Gastroesophageal sphincter (tissue), 4 donors: Measurements from ENCODE around the gene TACSTD2. TPM values are rescaled to one million over a fixed set of nuclear protein-coding genes. Genes with fewer than 3 reads are reported as not detected.
"Not testable (repeated sequence)": the region's sequence is repeated elsewhere in the genome, so short reads cannot be mapped to it uniquely, and the experiment has no call there.

Source experiments
- ATAC-seq: fragments of 150-250 bp; one replicate; pipeline ENCODE4 v1.9.1; 2016; ENCODE audit warnings: mild to moderate bottlenecking, moderate library complexity
- H3K27ac ChIP-seq, 4 donors: fragments of 200-600 bp; sonication (generic) in 3 of 4; 1 replicate in 3 of 4; 2 replicates in 1 of 4; pipeline ENCODE4 v1.5.1; 2016 to 2019
- H3K27me3 ChIP-seq: fragments of 200-600 bp; sonication (generic); one replicate; pipeline ENCODE4 v1.5.1; 2019
- H3K36me3 ChIP-seq, 2 donors: fragments of 200-600 bp; sonication (generic); one replicate each; pipeline ENCODE4 v1.5.1; 2019; ENCODE audit warnings: control low read depth in 1 of 2
- H3K4me1 ChIP-seq, 3 donors: fragments of 200-600 bp; sonication (generic); 1 replicate in 2 of 3; 2 replicates in 1 of 3; pipeline ENCODE4 v1.5.1; 2016 to 2019; ENCODE audit warnings: control low read depth in 2 of 3
- H3K4me3 ChIP-seq, 2 donors: fragments of 200-600 bp; sonication (generic); one replicate each; pipeline ENCODE4 v1.5.1; 2019; ENCODE audit warnings: mild to moderate bottlenecking in 1 of 2, moderate library complexity in 1 of 2
- H3K9me3 ChIP-seq, 3 donors: fragments of 200-600 bp; sonication (generic); one replicate each; pipeline ENCODE4 v1.5.1; 2017 to 2019; ENCODE audit warnings: control low read depth in 2 of 3
- EP300 ChIP-seq: sonication (generic); formaldehyde crosslinking; IDR thresholded peaks from one replicate; pipeline ENCODE4 v1.6.1; 2017; ENCODE audit warnings: antibody characterized with exemption, mild to moderate bottlenecking
- POLR2A ChIP-seq, 2 donors: fragments of 450-650 bp; IDR thresholded peaks; one replicate each; pipeline ENCODE4 v1.6.1; 2017; ENCODE audit warnings: antibody characterized with exemption in 2 of 2, mild to moderate bottlenecking in 2 of 2, moderate library complexity in 1 of 2
- POLR2AphosphoS5 ChIP-seq: sonication (generic); formaldehyde crosslinking; IDR thresholded peaks from one replicate; pipeline ENCODE4 v1.6.1; 2017; ENCODE audit warnings: antibody characterized with exemption
- WGBS, 2 donors: methylation state at CpG; one replicate each; pipeline ENCODE4 v1.1.5; 2018; ENCODE audit warnings: low coverage in 1 of 2; 5-methylcytosine and 5-hydroxymethylcytosine counted together
- total RNA-seq, 4 donors: library from RNA; depleted of rRNA; stranded (reverse); fragments of >200 nt; gene quantifications; one replicate each; pipeline ENCODE4 v1.1.0, GENCODE V29; 2016
- TF ChIP-seq, protein P1 (sequence below), 4 experiments: fragments of 200-600 bp in 2 of 4; fragments of 450-650 bp in 2 of 4; sonication (generic) in 1 of 4; IDR thresholded peaks; one replicate each; pipeline ENCODE4 v1.5.1; 2017 to 2019; ENCODE audit warnings: antibody characterized with exemption in 4 of 4, mild to moderate bottlenecking in 2 of 4, moderate library complexity in 2 of 4

The TACSTD2 gene, protein sequence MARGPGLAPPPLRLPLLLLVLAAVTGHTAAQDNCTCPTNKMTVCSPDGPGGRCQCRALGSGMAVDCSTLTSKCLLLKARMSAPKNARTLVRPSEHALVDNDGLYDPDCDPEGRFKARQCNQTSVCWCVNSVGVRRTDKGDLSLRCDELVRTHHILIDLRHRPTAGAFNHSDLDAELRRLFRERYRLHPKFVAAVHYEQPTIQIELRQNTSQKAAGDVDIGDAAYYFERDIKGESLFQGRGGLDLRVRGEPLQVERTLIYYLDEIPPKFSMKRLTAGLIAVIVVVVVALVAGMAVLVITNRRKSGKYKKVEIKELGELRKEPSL
- total RNA-seq = 10 to 100 TPM in 1 of 4 donors, 1 to 10 TPM in 3; 1.5 to 39.5 (median 4.5) TPM

DNA sequence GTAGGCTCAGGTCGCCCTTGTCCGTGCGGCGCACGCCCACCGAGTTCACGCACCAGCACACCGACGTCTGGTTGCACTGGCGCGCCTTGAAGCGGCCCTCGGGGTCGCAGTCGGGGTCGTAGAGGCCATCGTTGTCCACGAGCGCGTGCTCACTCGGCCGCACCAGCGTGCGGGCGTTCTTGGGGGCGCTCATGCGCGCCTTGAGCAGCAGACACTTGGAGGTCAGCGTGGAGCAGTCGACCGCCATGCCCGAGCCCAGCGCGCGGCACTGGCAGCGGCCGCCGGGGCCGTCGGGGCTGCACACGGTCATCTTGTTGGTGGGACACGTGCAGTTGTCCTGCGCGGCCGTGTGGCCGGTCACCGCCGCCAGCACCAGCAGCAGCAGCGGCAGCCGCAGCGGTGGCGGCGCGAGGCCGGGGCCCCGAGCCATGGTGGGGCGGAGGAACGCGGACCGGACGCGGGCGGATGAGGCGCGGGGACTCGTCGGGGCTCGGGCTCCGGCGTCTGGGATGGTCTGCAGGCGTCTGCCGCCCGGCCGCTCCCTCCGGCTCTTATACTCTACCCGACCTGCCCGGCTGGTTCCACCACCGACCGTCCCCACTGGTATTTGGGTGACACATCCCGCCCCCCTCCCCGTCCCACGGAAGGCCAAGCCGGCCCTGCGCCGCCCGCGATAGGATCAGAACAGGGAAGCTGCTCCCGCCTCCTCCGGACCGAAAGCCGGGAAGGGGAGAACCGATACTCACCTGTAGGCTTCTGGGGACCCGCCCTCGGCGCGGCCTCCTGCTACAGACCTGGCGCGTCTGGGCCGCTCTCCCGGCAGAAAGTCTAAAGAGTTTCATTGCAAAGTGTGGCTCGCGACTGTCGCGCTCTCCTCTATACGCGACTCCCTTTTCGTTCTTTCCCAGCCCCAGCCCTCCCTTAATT lies at the start of gene TACSTD2:
Gene TACSTD2, minus strand, starts transcription at position 526 of the 927 bp plus-strand sequence. Its CDS starts 96 bp downstream, at position 430.
- no peaks in the 10 kb centered on the region for H3K36me3 ChIP-seq
- peak within 1 kb of the TSS in 1 of 4 donors; percentile 9 for H3K27ac ChIP-seq
- TF ChIP-seq EP300 (no peak), POLR2A (IDR thresholded peaks at IDR 0.05) (no peak)
- TF ChIP-seq, protein P1, sequence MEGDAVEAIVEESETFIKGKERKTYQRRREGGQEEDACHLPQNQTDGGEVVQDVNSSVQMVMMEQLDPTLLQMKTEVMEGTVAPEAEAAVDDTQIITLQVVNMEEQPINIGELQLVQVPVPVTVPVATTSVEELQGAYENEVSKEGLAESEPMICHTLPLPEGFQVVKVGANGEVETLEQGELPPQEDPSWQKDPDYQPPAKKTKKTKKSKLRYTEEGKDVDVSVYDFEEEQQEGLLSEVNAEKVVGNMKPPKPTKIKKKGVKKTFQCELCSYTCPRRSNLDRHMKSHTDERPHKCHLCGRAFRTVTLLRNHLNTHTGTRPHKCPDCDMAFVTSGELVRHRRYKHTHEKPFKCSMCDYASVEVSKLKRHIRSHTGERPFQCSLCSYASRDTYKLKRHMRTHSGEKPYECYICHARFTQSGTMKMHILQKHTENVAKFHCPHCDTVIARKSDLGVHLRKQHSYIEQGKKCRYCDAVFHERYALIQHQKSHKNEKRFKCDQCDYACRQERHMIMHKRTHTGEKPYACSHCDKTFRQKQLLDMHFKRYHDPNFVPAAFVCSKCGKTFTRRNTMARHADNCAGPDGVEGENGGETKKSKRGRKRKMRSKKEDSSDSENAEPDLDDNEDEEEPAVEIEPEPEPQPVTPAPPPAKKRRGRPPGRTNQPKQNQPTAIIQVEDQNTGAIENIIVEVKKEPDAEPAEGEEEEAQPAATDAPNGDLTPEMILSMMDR (IDR thresholded peaks at IDR 0.05) = peak in 1 of 4 experiments; percentile 23
- H3K9me3 ChIP-seq = no peaks in the 10 kb centered on the region
- 5 to 15% methylated on average over 4 to 16 of the region's 107 CpGs for WGBS, 2 donors
- H3K4me1 ChIP-seq = peaks cover 0 to 24% (median 7%) of the 10 kb centered on the region in 3 donors
- peaks cover 61% of the 10 kb centered on the region for H3K27me3 ChIP-seq
- peak; percentile 39 for ATAC-seq
- H3K4me3 ChIP-seq = peak within 1 kb of the TSS; percentile 6 to 49

DNA sequence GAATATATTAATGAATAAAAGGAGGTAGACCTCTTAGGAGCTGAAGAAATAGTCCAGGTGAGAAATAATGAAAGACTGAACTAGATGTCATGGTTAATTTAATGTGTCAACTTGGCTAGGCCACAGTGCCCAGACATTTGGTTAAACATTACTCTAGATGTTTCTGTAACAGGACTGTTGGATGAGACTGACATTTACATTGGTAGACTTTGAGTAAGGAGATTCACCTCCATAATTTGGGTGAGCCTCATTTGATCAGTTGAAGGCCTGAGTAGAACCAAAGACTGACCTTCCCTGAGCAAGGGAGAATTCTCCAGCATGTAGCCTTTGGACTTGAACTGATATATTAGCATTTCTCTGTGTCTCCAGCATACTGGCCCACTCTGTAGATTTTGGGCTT lies 49.2 kb upstream of the TACSTD2 start:
- TF ChIP-seq POLR2AphosphoS5 (no peak), EP300 (no peak), POLR2A (IDR thresholded peaks at IDR 0.05) (no peak)
- TF ChIP-seq, protein P1 (IDR thresholded peaks at IDR 0.05) = no peak
- no peak for ATAC-seq

DNA sequence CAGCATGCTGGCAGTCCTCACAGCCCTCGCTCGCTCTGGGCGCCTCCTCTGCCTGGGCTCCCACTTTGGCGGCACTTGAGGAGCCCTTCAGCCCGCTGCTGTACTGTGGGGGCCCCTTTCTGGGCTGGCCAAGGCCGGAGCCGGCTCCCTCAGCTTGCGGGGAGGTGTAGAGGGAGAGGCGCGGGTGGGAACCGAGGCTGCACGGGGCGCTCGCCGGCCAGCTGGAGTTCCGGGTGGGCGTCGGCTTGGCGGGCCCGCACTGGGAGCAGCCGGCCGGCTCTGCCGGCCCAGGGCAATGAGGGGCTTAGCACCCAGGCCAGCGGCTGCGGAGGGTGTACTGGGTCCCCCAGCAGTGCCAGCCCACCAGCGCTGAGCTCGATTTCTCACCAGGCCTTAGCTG lies 46.2 kb upstream of the TACSTD2 start:
- H3K4me3 ChIP-seq, H3K9me3 ChIP-seq, H3K36me3 ChIP-seq, ATAC-seq, H3K27me3 ChIP-seq, H3K27ac ChIP-seq: not testable (repeated sequence)
- WGBS, 2 donors = no CpG with 5 or more reads among the region's 27 CpGs
- peaks cover 0 to 17% (median 0%) of the 10 kb centered on the region in 3 donors for H3K4me1 ChIP-seq

More for the DNA sequence above, 49.2 kb upstream of the TACSTD2 start:
- H3K36me3 ChIP-seq = no peaks in the 10 kb centered on the region
- no peaks in the 10 kb centered on the region for H3K4me1 ChIP-seq
- peaks cover 0 to under 1% (median 0%) of the 10 kb centered on the region in 3 donors for H3K9me3 ChIP-seq
- H3K27ac ChIP-seq = no peak overlapping the region
- no peak overlapping the region for H3K4me3 ChIP-seq
- H3K27me3 ChIP-seq = no peaks in the 10 kb centered on the region

DNA sequence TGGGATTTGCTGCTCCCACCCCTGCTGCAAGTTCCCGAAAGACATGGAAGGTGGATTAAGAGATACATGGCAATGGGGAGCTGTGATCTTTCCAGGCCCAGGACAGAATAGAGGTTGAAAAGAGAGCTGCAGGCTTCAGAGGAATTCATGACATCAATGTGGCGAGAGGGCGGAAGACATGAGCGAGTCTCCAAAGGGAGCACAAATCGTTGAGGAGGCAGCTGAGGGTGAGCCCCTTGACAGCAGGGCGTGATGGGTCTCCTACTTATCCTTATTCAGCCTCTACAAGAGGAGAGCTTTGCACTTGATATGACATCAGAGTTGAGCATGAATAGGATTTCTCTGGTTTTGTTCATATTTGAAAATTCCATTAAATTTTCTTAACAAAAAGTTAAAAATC lies 45.5 kb upstream of the TACSTD2 start:
- Histone ChIP-seq H3K27me3 (no peaks in the 10 kb centered on the region), H3K4me3 (no peak overlapping the region), H3K4me1 (peaks cover 0 to 17% (median 0%) of the 10 kb centered on the region in 3 donors), H3K27ac (no peak overlapping the region), H3K9me3 (no peaks in the 10 kb centered on the region), H3K36me3 (no peaks in the 10 kb centered on the region)
- TF ChIP-seq EP300 (no peak), POLR2AphosphoS5 (no peak), POLR2A (IDR thresholded peaks at IDR 0.05) (no peak)
- TF ChIP-seq, protein P1 (IDR thresholded peaks at IDR 0.05) = no peak
- no peak for ATAC-seq
- 93 to 100% methylated on average over 1 to 6 of the region's 6 CpGs for WGBS, 2 donors

DNA sequence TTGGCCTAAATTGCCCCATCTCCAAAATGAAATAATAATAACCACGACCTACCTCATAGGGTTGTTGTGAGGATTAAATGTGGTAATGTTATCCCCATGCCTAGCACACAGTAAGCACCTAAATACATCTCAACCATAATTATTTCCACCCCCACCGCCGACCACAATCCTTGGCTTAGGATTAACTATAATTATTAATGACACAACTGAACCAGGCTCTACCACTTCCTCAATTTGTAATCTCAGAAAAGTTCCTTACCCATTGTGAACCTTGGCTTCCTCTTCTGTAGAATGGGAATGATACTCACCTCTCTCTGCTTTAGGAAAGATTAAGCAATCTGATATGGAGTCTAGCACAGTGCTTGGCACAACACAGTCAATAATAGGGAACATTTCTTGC lies 44.3 kb upstream of the TACSTD2 start:
- peaks cover 0 to 17% (median 0%) of the 10 kb centered on the region in 3 donors for H3K4me1 ChIP-seq
- no peaks in the 10 kb centered on the region for H3K9me3 ChIP-seq
- 75 to 85% methylated on average over 3 of the region's 3 CpGs for WGBS, 2 donors
- TF ChIP-seq, protein P1 (IDR thresholded peaks at IDR 0.05) = no peak
- no peak for TF ChIP-seq EP300
- no peak for TF ChIP-seq POLR2AphosphoS5
- no peak for TF ChIP-seq POLR2A (IDR thresholded peaks at IDR 0.05)
- H3K4me3 ChIP-seq = no peak overlapping the region
- ATAC-seq = no peak
- H3K27ac ChIP-seq = no peak overlapping the region
- H3K36me3 ChIP-seq = no peaks in the 10 kb centered on the region
- H3K27me3 ChIP-seq = no peaks in the 10 kb centered on the region
